GM19452 (cell line): ENCODE data around the gene TADA2B.
"Not testable (repeated sequence)": the region's sequence is repeated elsewhere in the genome, so short reads cannot be mapped to it uniquely, and the experiment has no call there.

ENCODE experiments used
- ATAC-seq: cut with Tn5 transposase; IDR thresholded peaks from one replicate; pipeline ENCODE4 v1.9.1; 2021; ENCODE audit not compliant: unreplicated experiment

Gene TADA2B

GRCh38 chr4:7076696-7077082, 33.5 kb downstream of the TADA2B start:
- no peak for ATAC-seq

GRCh38 chr4:7077371-7077770, 34.2 kb downstream of the TADA2B start:
- ATAC-seq = no peak

- no peak for ATAC-seq
Measured at GRCh38 chr4:7078025-7078424, 34.9 kb downstream of the TADA2B start.

GRCh38 chr4:7079483-7079882, 36.3 kb downstream of the TADA2B start:
- ATAC-seq = not testable (repeated sequence)

- ATAC-seq = not testable (repeated sequence)
Measured at GRCh38 chr4:7079909-7080308, 36.7 kb downstream of the TADA2B start.

GRCh38 chr4:7083597-7084563, 40.7 kb downstream of the TADA2B start:
- no peak for ATAC-seq

- ATAC-seq = not testable (repeated sequence)
Measured at GRCh38 chr4:7084564-7084961, 41.4 kb downstream of the TADA2B start.

- no peak for ATAC-seq
Measured at GRCh38 chr4:7086384-7086783, 43.2 kb downstream of the TADA2B start.

- no peak for ATAC-seq
Measured at GRCh38 chr4:7087036-7087435, 43.9 kb downstream of the TADA2B start.

GRCh38 chr4:7089213-7089986, 46.2 kb downstream of the TADA2B start:
- ATAC-seq = no peak

- no peak for ATAC-seq
Measured at GRCh38 chr4:7092026-7092425, 48.9 kb downstream of the TADA2B start.

- ATAC-seq = no peak
Measured at GRCh38 chr4:7094916-7095315, 51.7 kb downstream of the TADA2B start.

- no peak for ATAC-seq
Measured at GRCh38 chr4:7095611-7096155, 52.5 kb downstream of the TADA2B start.

GRCh38 chr4:7096236-7096635, 53.1 kb downstream of the TADA2B start:
- ATAC-seq = no peak

GRCh38 chr4:7101692-7102515, 58.7 kb downstream of the TADA2B start:
- peak; percentile 66 for ATAC-seq

GRCh38 chr4:7102516-7102909, 59.3 kb downstream of the TADA2B start:
- ATAC-seq = not testable (repeated sequence)

GRCh38 chr4:7103031-7103606, 59.9 kb downstream of the TADA2B start:
- ATAC-seq = peak; percentile 77

GRCh38 chr4:7103607-7104365, 60.6 kb downstream of the TADA2B start:
- no peak for ATAC-seq

GRCh38 chr4:7104366-7105031, 61.3 kb downstream of the TADA2B start:
- no peak for ATAC-seq
